HepG2 (cell line): Measurements from ENCODE around the gene CDK2. TPM values are rescaled to one million over a fixed set of nuclear protein-coding genes. Genes with fewer than 3 reads are reported as not detected.
A peak's percentile ranks its signal among the peaks of the same experiment; 100 is the strongest.

Experiments used
- FOXK1 ChIP-seq: sonication (generic); formaldehyde crosslinking; IDR thresholded peaks from 2 replicates; pipeline ENCODE4 v1.4.0; 2020; ENCODE audit warnings: low read depth, missing genetic modification reagents, borderline replicate concordance
- GATAD2A ChIP-seq: IDR thresholded peaks from 2 replicates; pipeline ENCODE4 v1.6.1; 2016
- KLF16 ChIP-seq, 2 experiments: sonication (generic) in 1 of 2; formaldehyde crosslinking in 1 of 2; IDR thresholded peaks; 2 replicates each; pipeline versions ENCODE4 v1.6.1 to v1.8.0; 2016 to 2023; ENCODE audit warnings: missing genetic modification reagents in 2 of 2, missing compliant biosample characterization in 1 of 2
- KMT2B ChIP-seq: IDR thresholded peaks from 2 replicates; pipeline ENCODE4 v1.6.1; 2016; ENCODE audit warnings: missing genetic modification reagents, missing compliant biosample characterization
- MXD1 ChIP-seq: sonication (generic); formaldehyde crosslinking; IDR thresholded peaks from 2 replicates; pipeline ENCODE4 v1.4.0; 2020; ENCODE audit warnings: mild to moderate bottlenecking, missing genetic modification reagents
- NCOA1 ChIP-seq: sonication (generic); formaldehyde crosslinking; IDR thresholded peaks from 2 replicates; pipeline ENCODE4 v1.9.0; 2021; ENCODE audit warnings: missing genetic modification reagents
- PHF21A ChIP-seq: sonication (generic); formaldehyde crosslinking; IDR thresholded peaks from 2 replicates; pipeline ENCODE4 v1.5.0; 2020; ENCODE audit warnings: mild to moderate bottlenecking, missing genetic modification reagents
- STAG1 ChIP-seq: sonication (generic); formaldehyde crosslinking; IDR thresholded peaks from 2 replicates; pipeline ENCODE4 v1.4.0; 2020; ENCODE audit warnings: missing genetic modification reagents
- ZFX ChIP-seq: sonication (generic); formaldehyde crosslinking; IDR thresholded peaks from 2 replicates; pipeline ENCODE4 v1.4.0; 2020; ENCODE audit warnings: mild to moderate bottlenecking, low read depth, missing genetic modification reagents, moderate library complexity
- ZMAT3 ChIP-seq: sonication (generic); formaldehyde crosslinking; conservative IDR thresholded peaks from 2 replicates; pipeline ENCODE4 v1.7.0; 2021; ENCODE audit warnings: missing genetic modification reagents
- ZNF558 ChIP-seq: sonication (generic); formaldehyde crosslinking; IDR thresholded peaks from 2 replicates; pipeline ENCODE4 v1.9.0; 2022; ENCODE audit warnings: mild to moderate bottlenecking, missing genetic modification reagents, borderline replicate concordance
- ZNF670 ChIP-seq: sonication (generic); formaldehyde crosslinking; IDR thresholded peaks from 2 replicates; pipeline ENCODE4 v1.8.0; 2022; ENCODE audit warnings: mild to moderate bottlenecking, missing genetic modification reagents, borderline replicate concordance
- ZNF780A ChIP-seq: sonication (generic); formaldehyde crosslinking; IDR thresholded peaks from 2 replicates; pipeline ENCODE4 v1.8.0; 2022; ENCODE audit warnings: mild to moderate bottlenecking, missing genetic modification reagents, moderate library complexity
- ZNF788 ChIP-seq: sonication (generic); formaldehyde crosslinking; IDR thresholded peaks from 2 replicates; pipeline ENCODE4 v1.5.0; 2020; ENCODE audit warnings: mild to moderate bottlenecking, missing genetic modification reagents, borderline replicate concordance
- polyA plus RNA-seq, 8 experiments: library from polyadenylated mRNA; depleted of rRNA in 3 of 8; stranded (reverse) in 7 of 8; unstranded in 1 of 8; fragments of >200 nt; fragmentation: Illumina TruSeq in 4 of 8; extraction: Trizol in 4 of 8; gene quantifications; 2 replicates each; pipeline versions ENCODE4 v1.2.1 to v1.2.3, GENCODE V29; 2011 to 2016; ENCODE audit warnings: low read depth in 4 of 8, missing spikeins in 1 of 8, mixed read lengths in 1 of 8; ENCODE audit not compliant: insufficient read depth in 1 of 8
- total RNA-seq, 5 experiments: library from RNA; depleted of rRNA; stranded (reverse); fragments of >200 nt; fragmentation: Illumina TruSeq; extraction: Trizol; gene quantifications; 2 replicates each; pipeline ENCODE4 v1.2.3, GENCODE V29; 2016; ENCODE audit warnings: low read depth in 1 of 5
- TF ChIP-seq, protein P1 (sequence below): sonication (generic); formaldehyde crosslinking; IDR thresholded peaks from 2 replicates; pipeline ENCODE4 v1.4.0; 2020; ENCODE audit warnings: mild to moderate bottlenecking, missing genetic modification reagents, borderline replicate concordance
- TF ChIP-seq, protein P2 (sequence below): sonication (generic); formaldehyde crosslinking; IDR thresholded peaks from 2 replicates; pipeline ENCODE4 v1.5.0; 2020; ENCODE audit warnings: mild to moderate bottlenecking, missing genetic modification reagents
- TF ChIP-seq, protein P3 (sequence below): sonication (generic); formaldehyde crosslinking; IDR thresholded peaks from 2 replicates; pipeline ENCODE4 v1.5.0; 2020; ENCODE audit warnings: mild to moderate bottlenecking, missing genetic modification reagents, borderline replicate concordance

Gene CDK2
- total and polyA plus RNA-seq, 2 of the 13 experiments (the other 11 are each of a cell fraction or from before 2014, with no cell fraction given): 47.5 to 52.6 TPM

GRCh38 chr12:55926738-55927587 is 39.7 kb upstream of the CDK2 start (continued):
- TF ChIP-seq, protein P1, sequence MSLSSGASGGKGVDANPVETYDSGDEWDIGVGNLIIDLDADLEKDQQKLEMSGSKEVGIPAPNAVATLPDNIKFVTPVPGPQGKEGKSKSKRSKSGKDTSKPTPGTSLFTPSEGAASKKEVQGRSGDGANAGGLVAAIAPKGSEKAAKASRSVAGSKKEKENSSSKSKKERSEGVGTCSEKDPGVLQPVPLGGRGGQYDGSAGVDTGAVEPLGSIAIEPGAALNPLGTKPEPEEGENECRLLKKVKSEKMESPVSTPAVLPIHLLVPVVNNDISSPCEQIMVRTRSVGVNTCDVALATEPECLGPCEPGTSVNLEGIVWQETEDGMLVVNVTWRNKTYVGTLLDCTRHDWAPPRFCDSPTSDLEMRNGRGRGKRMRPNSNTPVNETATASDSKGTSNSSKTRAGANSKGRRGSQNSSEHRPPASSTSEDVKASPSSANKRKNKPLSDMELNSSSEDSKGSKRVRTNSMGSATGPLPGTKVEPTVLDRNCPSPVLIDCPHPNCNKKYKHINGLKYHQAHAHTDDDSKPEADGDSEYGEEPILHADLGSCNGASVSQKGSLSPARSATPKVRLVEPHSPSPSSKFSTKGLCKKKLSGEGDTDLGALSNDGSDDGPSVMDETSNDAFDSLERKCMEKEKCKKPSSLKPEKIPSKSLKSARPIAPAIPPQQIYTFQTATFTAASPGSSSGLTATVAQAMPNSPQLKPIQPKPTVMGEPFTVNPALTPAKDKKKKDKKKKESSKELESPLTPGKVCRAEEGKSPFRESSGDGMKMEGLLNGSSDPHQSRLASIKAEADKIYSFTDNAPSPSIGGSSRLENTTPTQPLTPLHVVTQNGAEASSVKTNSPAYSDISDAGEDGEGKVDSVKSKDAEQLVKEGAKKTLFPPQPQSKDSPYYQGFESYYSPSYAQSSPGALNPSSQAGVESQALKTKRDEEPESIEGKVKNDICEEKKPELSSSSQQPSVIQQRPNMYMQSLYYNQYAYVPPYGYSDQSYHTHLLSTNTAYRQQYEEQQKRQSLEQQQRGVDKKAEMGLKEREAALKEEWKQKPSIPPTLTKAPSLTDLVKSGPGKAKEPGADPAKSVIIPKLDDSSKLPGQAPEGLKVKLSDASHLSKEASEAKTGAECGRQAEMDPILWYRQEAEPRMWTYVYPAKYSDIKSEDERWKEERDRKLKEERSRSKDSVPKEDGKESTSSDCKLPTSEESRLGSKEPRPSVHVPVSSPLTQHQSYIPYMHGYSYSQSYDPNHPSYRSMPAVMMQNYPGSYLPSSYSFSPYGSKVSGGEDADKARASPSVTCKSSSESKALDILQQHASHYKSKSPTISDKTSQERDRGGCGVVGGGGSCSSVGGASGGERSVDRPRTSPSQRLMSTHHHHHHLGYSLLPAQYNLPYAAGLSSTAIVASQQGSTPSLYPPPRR (CRISPR knock-in tag): no peak
- peak in 1 of 2 experiments; percentile 70; a peak in 2 of 4 replicates for TF ChIP-seq KLF16 (CRISPR knock-in tag; IDR thresholded peaks at IDR 0.05)
- no peak for TF ChIP-seq ZFX (CRISPR knock-in tag)
- 0 out of 2 replicates have a peak, but pooled peaks have one; percentile 23 for TF ChIP-seq FOXK1 (CRISPR knock-in tag)
- TF ChIP-seq NCOA1 (CRISPR knock-in tag): no peak
- peak; percentile 52; the same call in 1 of the 2 replicates for TF ChIP-seq ZMAT3 (CRISPR knock-in tag)
- TF ChIP-seq ZNF558: 0 out of 2 replicates have a peak, but pooled peaks have one; percentile 14
- TF ChIP-seq KMT2B (CRISPR knock-in tag): peak; percentile 63
- peak; percentile 30; the same call in 1 of the 2 replicates for TF ChIP-seq PHF21A (CRISPR knock-in tag)
- peak; percentile 61 for TF ChIP-seq GATAD2A (CRISPR knock-in tag)
- no peak for TF ChIP-seq ZNF780A (CRISPR knock-in tag)
- peak; percentile 87; the same call in 1 of the 2 replicates for TF ChIP-seq ZNF670 (CRISPR knock-in tag)
- TF ChIP-seq, protein P2, sequence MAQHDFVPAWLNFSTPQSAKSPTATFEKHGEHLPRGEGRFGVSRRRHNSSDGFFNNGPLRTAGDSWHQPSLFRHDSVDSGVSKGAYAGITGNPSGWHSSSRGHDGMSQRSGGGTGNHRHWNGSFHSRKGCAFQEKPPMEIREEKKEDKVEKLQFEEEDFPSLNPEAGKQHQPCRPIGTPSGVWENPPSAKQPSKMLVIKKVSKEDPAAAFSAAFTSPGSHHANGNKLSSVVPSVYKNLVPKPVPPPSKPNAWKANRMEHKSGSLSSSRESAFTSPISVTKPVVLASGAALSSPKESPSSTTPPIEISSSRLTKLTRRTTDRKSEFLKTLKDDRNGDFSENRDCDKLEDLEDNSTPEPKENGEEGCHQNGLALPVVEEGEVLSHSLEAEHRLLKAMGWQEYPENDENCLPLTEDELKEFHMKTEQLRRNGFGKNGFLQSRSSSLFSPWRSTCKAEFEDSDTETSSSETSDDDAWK (CRISPR knock-in tag): no peak
- 0 out of 2 replicates have a peak, but pooled peaks have one; percentile 11 for TF ChIP-seq STAG1
- TF ChIP-seq ZNF788 (CRISPR knock-in tag): peak; percentile 51; the same call in 1 of the 2 replicates
- TF ChIP-seq, protein P3, sequence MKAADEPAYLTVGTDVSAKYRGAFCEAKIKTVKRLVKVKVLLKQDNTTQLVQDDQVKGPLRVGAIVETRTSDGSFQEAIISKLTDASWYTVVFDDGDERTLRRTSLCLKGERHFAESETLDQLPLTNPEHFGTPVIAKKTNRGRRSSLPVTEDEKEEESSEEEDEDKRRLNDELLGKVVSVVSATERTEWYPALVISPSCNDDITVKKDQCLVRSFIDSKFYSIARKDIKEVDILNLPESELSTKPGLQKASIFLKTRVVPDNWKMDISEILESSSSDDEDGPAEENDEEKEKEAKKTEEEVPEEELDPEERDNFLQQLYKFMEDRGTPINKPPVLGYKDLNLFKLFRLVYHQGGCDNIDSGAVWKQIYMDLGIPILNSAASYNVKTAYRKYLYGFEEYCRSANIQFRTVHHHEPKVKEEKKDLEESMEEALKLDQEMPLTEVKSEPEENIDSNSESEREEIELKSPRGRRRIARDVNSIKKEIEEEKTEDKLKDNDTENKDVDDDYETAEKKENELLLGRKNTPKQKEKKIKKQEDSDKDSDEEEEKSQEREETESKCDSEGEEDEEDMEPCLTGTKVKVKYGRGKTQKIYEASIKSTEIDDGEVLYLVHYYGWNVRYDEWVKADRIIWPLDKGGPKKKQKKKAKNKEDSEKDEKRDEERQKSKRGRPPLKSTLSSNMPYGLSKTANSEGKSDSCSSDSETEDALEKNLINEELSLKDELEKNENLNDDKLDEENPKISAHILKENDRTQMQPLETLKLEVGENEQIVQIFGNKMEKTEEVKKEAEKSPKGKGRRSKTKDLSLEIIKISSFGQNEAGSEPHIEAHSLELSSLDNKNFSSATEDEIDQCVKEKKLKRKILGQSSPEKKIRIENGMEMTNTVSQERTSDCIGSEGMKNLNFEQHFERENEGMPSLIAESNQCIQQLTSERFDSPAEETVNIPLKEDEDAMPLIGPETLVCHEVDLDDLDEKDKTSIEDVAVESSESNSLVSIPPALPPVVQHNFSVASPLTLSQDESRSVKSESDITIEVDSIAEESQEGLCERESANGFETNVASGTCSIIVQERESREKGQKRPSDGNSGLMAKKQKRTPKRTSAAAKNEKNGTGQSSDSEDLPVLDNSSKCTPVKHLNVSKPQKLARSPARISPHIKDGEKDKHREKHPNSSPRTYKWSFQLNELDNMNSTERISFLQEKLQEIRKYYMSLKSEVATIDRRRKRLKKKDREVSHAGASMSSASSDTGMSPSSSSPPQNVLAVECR (CRISPR knock-in tag): peak; percentile 9; the same call in 1 of the 2 replicates
- 0 out of 2 replicates have a peak, but pooled peaks have one; percentile 10 for TF ChIP-seq MXD1 (CRISPR knock-in tag)
